SK-N-SH (cell line): Measurements from ENCODE around the gene GOLGA8O. TPM values are rescaled to one million over a fixed set of nuclear protein-coding genes. Genes with fewer than 3 reads are reported as not detected.
"Not testable (repeated sequence)": the region's sequence is repeated elsewhere in the genome, so short reads cannot be mapped to it uniquely, and the experiment has no call there.

Experiments
- CTCF ChIA-PET: fragments of 300-600, 350-600 bp; formaldehyde crosslinking; extraction: SDS; loops from one replicate; lab custom pipeline; 2021; lab: Yijun Ruan, JAX
- POLR2A ChIA-PET: fragments of 350-600 bp; sonication (Branson Sonifier 250); formaldehyde crosslinking; extraction: SDS; loops from one replicate; lab custom pipeline; 2020; ENCODE audit warnings: antibody characterized with exemption, inconsistent platforms; lab: Yijun Ruan, JAX
- DNase-seq: peaks from one replicate; pipeline ENCODE4 v3.0.0; 2012
- H2AFZ ChIP-seq: fragments of 200-600 bp; sonication (generic); 2 replicates; pipeline ENCODE4 v1.8.1; 2016; ENCODE audit warnings: antibody characterized with exemption, mild to moderate bottlenecking, low read depth
- H3F3A ChIP-seq: fragments of 200-600 bp; sonication (generic); replicated peaks from 2 replicates; pipeline ENCODE3; 2016; ENCODE audit warnings: antibody characterized with exemption, mild to moderate bottlenecking; ENCODE audit not compliant: insufficient read depth
- H3K27ac ChIP-seq, 2 experiments: fragments of 200-500 bp in 1 of 2; fragments of 200-600 bp in 1 of 2; sonication (Bioruptor generic) in 1 of 2; sonication (generic), shearing (Covaris generic) in 1 of 2; 2 replicates each; pipeline versions ENCODE4 v1.5.1 to v1.6.1; 2014 to 2016; ENCODE audit warnings: low read depth in 2 of 2, inconsistent platforms in 1 of 2, low read length in 1 of 2, mild to moderate bottlenecking in 1 of 2, mixed read lengths in 1 of 2
- H3K27me3 ChIP-seq: fragments of 200-600 bp; sonication (generic), shearing (Covaris generic); 2 replicates; pipeline ENCODE4 v1.6.1; 2016; ENCODE audit warnings: mixed run types; ENCODE audit not compliant: insufficient read depth
- H3K36me3 ChIP-seq, 2 experiments: fragments of 200-500 bp in 1 of 2; fragments of 200-600 bp in 1 of 2; sonication (Bioruptor generic) in 1 of 2; sonication (generic) in 1 of 2; replicated peaks in 1 of 2; 2 replicates each; pipeline versions ENCODE3 to v1.5.1; 2014 to 2016; ENCODE audit warnings: low read length in 1 of 2, mild to moderate bottlenecking in 1 of 2; ENCODE audit not compliant: insufficient read depth in 2 of 2, control insufficient read depth in 1 of 2
- H3K4me1 ChIP-seq, 2 experiments: fragments of 200-500 bp in 1 of 2; fragments of 200-600 bp in 1 of 2; sonication (Bioruptor generic) in 1 of 2; sonication (generic), shearing (Covaris generic) in 1 of 2; 2 replicates each; pipeline versions ENCODE4 v1.5.1 to v1.6.1; 2014 to 2016; ENCODE audit warnings: low read depth in 1 of 2, low read length in 1 of 2, mixed run types in 1 of 2; ENCODE audit not compliant: insufficient read depth in 2 of 2, control insufficient read depth in 1 of 2
- H3K4me2 ChIP-seq: fragments of 200-600 bp; sonication (generic), shearing (Covaris generic); 2 replicates; pipeline ENCODE4 v1.6.1; 2017; ENCODE audit warnings: mixed run types
- H3K4me3 ChIP-seq, 2 experiments: fragments of 200-500 bp in 1 of 2; fragments of 200-600 bp in 1 of 2; sonication (Bioruptor generic) in 1 of 2; sonication (generic), shearing (Covaris generic) in 1 of 2; 2 replicates each; pipeline versions ENCODE4 v1.5.1 to v1.8.1; 2014 to 2016; ENCODE audit warnings: low read depth in 2 of 2, inconsistent platforms in 1 of 2, low read length in 1 of 2, mild to moderate bottlenecking in 1 of 2, mixed read lengths in 1 of 2, moderate library complexity in 1 of 2
- H3K79me2 ChIP-seq: fragments of 200-600 bp; sonication (generic); 2 replicates; pipeline ENCODE4 v1.8.1; 2017; ENCODE audit warnings: mild to moderate bottlenecking; ENCODE audit not compliant: insufficient read depth
- H3K9ac ChIP-seq: fragments of 200-600 bp; sonication (generic); 2 replicates; pipeline ENCODE4 v1.6.1; 2017; ENCODE audit warnings: mixed run types
- H3K9me2 ChIP-seq: fragments of 200-600 bp; sonication (generic); 2 replicates; pipeline ENCODE4 v1.6.1; 2017; ENCODE audit warnings: mixed run types
- H3K9me3 ChIP-seq: fragments of 200-600 bp; sonication (generic); 2 replicates; pipeline ENCODE4 v1.6.1; 2017; ENCODE audit warnings: mixed run types, mild to moderate bottlenecking, moderate library complexity
- H4K20me1 ChIP-seq: fragments of 200-600 bp; sonication (generic); 2 replicates; pipeline ENCODE4 v1.6.1; 2017; ENCODE audit warnings: mild to moderate bottlenecking, mixed run types; ENCODE audit not compliant: insufficient read depth
- WGBS: methylation state at CpG from one replicate; pipeline ENCODE4 v1.1.6; 2017; ENCODE audit warnings: low lambda C conversion rate; 5-methylcytosine and 5-hydroxymethylcytosine counted together
- polyA plus RNA-seq, 3 experiments: library from polyadenylated mRNA; depleted of rRNA; stranded (reverse); fragments of >200 nt; gene quantifications; 2 replicates each; pipeline ENCODE4 v1.2.3, GENCODE V29; 2012
- small RNA-seq, 7 experiments: library from RNA; depleted of rRNA; stranded (forward); fragments of <200 nt; gene quantifications; one replicate each; pipeline ENCODE3, GENCODE V24; 2012
- TF ChIP-seq, protein P1 (sequence below): fragments of 200-600 bp; sonication (generic); IDR thresholded peaks from 2 replicates; pipeline ENCODE4 v1.6.1; 2017; ENCODE audit warnings: antibody characterized with exemption, mild to moderate bottlenecking, moderate library complexity

Gene GOLGA8O
- polyA plus RNA-seq, 1 of the 3 experiments (the other 2 are of a cell fraction): 0.26 TPM

DNA sequence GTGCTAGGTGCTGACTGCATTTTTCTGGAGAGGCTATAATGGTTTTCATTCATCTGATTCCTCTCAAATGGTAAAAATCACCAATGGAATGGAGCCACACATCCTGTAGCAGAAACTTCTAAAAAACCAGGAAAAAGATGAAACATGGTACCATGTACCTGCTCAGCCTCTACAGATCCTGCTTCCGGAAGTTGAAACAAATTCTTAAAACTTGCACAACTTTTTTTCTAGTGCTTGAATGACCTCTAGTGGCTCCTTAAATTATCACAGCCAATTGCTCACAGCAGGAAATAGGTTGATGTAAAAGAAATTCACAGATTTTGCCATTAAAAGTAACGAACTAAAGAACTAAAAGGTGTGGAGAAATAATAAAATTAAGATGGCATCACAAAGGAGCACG lies 47.5 kb downstream of the GOLGA8O start:
- not testable (repeated sequence) for H3K4me3 ChIP-seq
- WGBS: 10% methylated on average over 2 of the region's 3 CpGs

DNA sequence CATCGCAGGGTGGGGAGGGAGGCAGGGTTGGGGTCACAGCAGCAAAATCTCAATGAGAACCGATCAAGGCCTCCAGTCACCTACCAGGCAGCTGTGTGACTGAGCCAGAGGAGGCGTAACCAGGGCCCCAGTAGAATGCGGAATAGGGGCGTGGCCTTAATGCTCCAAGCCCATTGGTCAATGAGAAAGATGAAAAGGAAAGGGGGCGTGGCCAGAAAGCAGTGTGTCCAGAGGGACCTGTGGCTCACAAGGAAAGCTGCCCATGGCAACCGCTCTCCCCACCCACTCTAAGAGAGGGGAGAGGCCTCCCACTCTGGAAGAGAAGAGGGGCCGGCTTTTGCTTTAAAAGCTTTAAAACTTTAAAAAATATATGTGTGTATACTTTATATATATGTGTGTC lies 52.2 kb downstream of the GOLGA8O start, which contains the start of gene GOLGA8K:
Gene GOLGA8K (minus strand): TSS at position 101 of the 400 bp plus-strand sequence. CDS start 98 bp downstream, at position 3.
- H3K27me3 ChIP-seq, H3K36me3 ChIP-seq, H3K9me3 ChIP-seq, H2AFZ ChIP-seq, POLR2A ChIA-PET, DNase-seq, H3K4me3 ChIP-seq, H3K9me2 ChIP-seq, H3F3A ChIP-seq, H3K4me2 ChIP-seq, H3K27ac ChIP-seq, H3K4me1 ChIP-seq, H4K20me1 ChIP-seq, H3K9ac ChIP-seq, H3K79me2 ChIP-seq, CTCF ChIA-PET: not testable (repeated sequence)
- no CpG with 5 or more reads among the region's 8 CpGs for WGBS

More for the DNA sequence above, 47.5 kb downstream of the GOLGA8O start:
- not testable (repeated sequence) for H3K36me3 ChIP-seq
- TF ChIP-seq, protein P1, sequence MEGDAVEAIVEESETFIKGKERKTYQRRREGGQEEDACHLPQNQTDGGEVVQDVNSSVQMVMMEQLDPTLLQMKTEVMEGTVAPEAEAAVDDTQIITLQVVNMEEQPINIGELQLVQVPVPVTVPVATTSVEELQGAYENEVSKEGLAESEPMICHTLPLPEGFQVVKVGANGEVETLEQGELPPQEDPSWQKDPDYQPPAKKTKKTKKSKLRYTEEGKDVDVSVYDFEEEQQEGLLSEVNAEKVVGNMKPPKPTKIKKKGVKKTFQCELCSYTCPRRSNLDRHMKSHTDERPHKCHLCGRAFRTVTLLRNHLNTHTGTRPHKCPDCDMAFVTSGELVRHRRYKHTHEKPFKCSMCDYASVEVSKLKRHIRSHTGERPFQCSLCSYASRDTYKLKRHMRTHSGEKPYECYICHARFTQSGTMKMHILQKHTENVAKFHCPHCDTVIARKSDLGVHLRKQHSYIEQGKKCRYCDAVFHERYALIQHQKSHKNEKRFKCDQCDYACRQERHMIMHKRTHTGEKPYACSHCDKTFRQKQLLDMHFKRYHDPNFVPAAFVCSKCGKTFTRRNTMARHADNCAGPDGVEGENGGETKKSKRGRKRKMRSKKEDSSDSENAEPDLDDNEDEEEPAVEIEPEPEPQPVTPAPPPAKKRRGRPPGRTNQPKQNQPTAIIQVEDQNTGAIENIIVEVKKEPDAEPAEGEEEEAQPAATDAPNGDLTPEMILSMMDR: 0 out of 2 replicates have a peak, but pooled peaks have one; percentile 19
- TF ChIP-seq, all 33 proteins: peak for 1; not testable (repeated sequence) for 32
- H3K4me2 ChIP-seq, POLR2A ChIA-PET, H3K9me3 ChIP-seq, H4K20me1 ChIP-seq, DNase-seq, H3K4me1 ChIP-seq, H3K79me2 ChIP-seq, H3K27me3 ChIP-seq, H3K9me2 ChIP-seq, CTCF ChIA-PET, H3K27ac ChIP-seq, H2AFZ ChIP-seq, H3K9ac ChIP-seq, H3F3A ChIP-seq: not testable (repeated sequence)

DNA sequence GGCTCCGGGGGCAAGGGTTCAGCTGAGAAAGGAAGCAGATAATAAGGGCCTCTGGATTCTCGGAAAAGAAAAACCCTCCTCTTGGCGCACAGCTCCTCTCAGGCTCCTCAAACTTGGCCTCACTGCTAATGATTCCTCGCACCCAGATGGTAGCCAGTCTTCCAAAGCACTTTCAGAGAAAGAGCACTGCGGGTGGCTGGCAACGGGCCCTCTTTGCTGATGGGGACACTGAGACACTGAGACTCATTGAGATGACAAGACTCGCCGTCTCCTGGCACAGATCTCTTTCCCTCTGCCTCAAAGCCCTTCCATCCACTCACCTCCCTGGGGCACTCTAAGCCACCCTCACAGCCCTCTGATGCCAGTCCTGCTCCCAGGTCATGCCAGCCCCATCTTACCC lies 58.9 kb downstream of the GOLGA8O start:
- H3K27me3 ChIP-seq, H3K27ac ChIP-seq, H3K4me1 ChIP-seq, CTCF ChIA-PET, H2AFZ ChIP-seq, POLR2A ChIA-PET, H3K9me2 ChIP-seq, H3K9me3 ChIP-seq, H3K9ac ChIP-seq, H3K4me2 ChIP-seq, H4K20me1 ChIP-seq, H3K36me3 ChIP-seq, H3K4me3 ChIP-seq, H3K79me2 ChIP-seq, DNase-seq, H3F3A ChIP-seq: not testable (repeated sequence)
- 17% methylated on average over 1 of the region's 8 CpGs for WGBS

Small RNAs within 50 kb of the gene (small RNA-seq; reads per million reads assigned to genes)
- 0 reads per million in 7 experiments for gene AC135983.5
- 0 reads per million in 7 experiments for gene RF00096
- 0 reads per million in 7 experiments for gene RN7SL539P

Other genes starting within 250 kb of the GOLGA8O start
- 0.08 and 0.10 TPM in 2 replicates for gene GOLGA8K, start 52.3 kb downstream of the GOLGA8O start, polyA plus RNA-seq (2012; rRNA removed)
- gene GOLGA8N, start 137.8 kb upstream of the GOLGA8O start, polyA plus RNA-seq (2012; rRNA removed): 1.2 and 1.6 TPM in 2 replicates
- gene ARHGAP11A, start 159.9 kb upstream of the GOLGA8O start, polyA plus RNA-seq (2012; rRNA removed): 4.5 and 4.8 TPM in 2 replicates
- gene SCG5, start 186.1 kb upstream of the GOLGA8O start, polyA plus RNA-seq (2012; rRNA removed): 10.1 and 11.0 TPM in 2 replicates